ENCODE results near the gene NELL1.

The NELL1 gene

GRCh38 chr11:21371044-21371443 is 701.7 kb downstream of the NELL1 start:
- ChIA-PET CTCF (no interaction called here), POLR2A (no interaction called here)
- no peak for DNase-seq (ENCODE audit: extremely low spot score)
- no peak for TF ChIP-seq ELF4 (IDR thresholded peaks at IDR 0.05)
- TF ChIP-seq HDGF (IDR thresholded peaks at IDR 0.05; ENCODE audit: borderline replicate concordance), result no peak
- no peak for TF ChIP-seq TARDBP (IDR thresholded peaks at IDR 0.05)
- TF ChIP-seq SUZ12 (IDR thresholded peaks at IDR 0.05), result no peak
- no peak for TF ChIP-seq BHLHE40 (IDR thresholded peaks at IDR 0.05; ENCODE audit: borderline replicate concordance)
- TF ChIP-seq LEF1 (IDR thresholded peaks at IDR 0.05; ENCODE audit: borderline replicate concordance), result no peak
- TF ChIP-seq FOXM1 (IDR thresholded peaks at IDR 0.05; ENCODE audit: borderline replicate concordance), result no peak
- TF ChIP-seq, protein P1, sequence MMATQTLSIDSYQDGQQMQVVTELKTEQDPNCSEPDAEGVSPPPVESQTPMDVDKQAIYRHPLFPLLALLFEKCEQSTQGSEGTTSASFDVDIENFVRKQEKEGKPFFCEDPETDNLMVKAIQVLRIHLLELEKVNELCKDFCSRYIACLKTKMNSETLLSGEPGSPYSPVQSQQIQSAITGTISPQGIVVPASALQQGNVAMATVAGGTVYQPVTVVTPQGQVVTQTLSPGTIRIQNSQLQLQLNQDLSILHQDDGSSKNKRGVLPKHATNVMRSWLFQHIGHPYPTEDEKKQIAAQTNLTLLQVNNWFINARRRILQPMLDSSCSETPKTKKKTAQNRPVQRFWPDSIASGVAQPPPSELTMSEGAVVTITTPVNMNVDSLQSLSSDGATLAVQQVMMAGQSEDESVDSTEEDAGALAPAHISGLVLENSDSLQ (IDR thresholded peaks at IDR 0.05), result no peak
- TF ChIP-seq L3MBTL2 (conservative IDR thresholded peaks at IDR 0.05), result no peak
- no peak for TF ChIP-seq ARNT (IDR thresholded peaks at IDR 0.05)
- TF ChIP-seq SP1 (IDR thresholded peaks at IDR 0.05), result no peak
- TF ChIP-seq FOXK2 (IDR thresholded peaks at IDR 0.05), result no peak
- no peak for TF ChIP-seq NFRKB (IDR thresholded peaks at IDR 0.05)

DNA sequence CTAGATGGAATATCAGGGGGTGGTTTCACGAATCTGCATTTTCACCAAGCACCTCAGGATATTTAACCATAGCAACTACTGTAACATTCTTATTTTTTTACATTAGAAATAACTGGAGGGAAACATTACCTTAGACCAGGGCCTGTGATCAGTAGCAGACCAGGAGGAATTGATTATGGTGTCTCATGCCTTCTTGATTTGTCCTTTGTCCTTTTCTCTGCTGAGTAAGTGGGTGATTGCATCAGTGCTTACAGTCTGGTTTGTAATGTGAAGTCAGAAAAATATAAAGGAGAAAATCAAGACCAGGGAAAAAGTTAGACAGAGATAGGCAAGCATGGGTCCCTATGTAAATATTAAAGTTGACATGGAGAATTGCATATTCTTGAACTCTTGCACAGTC is 703.3 kb downstream of the NELL1 start:
- DNase-seq (ENCODE audit: extremely low spot score), result no peak
- TF ChIP-seq CTBP1 (IDR thresholded peaks at IDR 0.05; ENCODE audit: borderline replicate concordance), result no peak
- no peak for TF ChIP-seq SP1 (IDR thresholded peaks at IDR 0.05)
- TF ChIP-seq TARDBP (IDR thresholded peaks at IDR 0.05), result no peak
- TF ChIP-seq, protein P1 (IDR thresholded peaks at IDR 0.05), result no peak
- TF ChIP-seq FOXM1 (IDR thresholded peaks at IDR 0.05; ENCODE audit: borderline replicate concordance), result no peak
- TF ChIP-seq ZNF384 (IDR thresholded peaks at IDR 0.05), result no peak
- no peak for TF ChIP-seq ELF4 (IDR thresholded peaks at IDR 0.05)
- no peak for TF ChIP-seq ARNT (IDR thresholded peaks at IDR 0.05)
- CTCF ChIA-PET, result no interaction called here
- POLR2A ChIA-PET, result no interaction called here

- CTCF ChIA-PET, result interaction anchor here (0.6 kb wide), 1 partner anchor 8 kb away, joined by 3 read pairs; no protein-coding TSS in a partner anchor
- TF ChIP-seq FOXM1 (IDR thresholded peaks at IDR 0.05; ENCODE audit: borderline replicate concordance) (no peak), SP1 (IDR thresholded peaks at IDR 0.05) (no peak)
- DNase-seq (ENCODE audit: extremely low spot score), result no peak
- POLR2A ChIA-PET, result no interaction called here
These were observed 705.0 kb downstream of the NELL1 start for GRCh38 chr11:21374376-21374775.

DNA sequence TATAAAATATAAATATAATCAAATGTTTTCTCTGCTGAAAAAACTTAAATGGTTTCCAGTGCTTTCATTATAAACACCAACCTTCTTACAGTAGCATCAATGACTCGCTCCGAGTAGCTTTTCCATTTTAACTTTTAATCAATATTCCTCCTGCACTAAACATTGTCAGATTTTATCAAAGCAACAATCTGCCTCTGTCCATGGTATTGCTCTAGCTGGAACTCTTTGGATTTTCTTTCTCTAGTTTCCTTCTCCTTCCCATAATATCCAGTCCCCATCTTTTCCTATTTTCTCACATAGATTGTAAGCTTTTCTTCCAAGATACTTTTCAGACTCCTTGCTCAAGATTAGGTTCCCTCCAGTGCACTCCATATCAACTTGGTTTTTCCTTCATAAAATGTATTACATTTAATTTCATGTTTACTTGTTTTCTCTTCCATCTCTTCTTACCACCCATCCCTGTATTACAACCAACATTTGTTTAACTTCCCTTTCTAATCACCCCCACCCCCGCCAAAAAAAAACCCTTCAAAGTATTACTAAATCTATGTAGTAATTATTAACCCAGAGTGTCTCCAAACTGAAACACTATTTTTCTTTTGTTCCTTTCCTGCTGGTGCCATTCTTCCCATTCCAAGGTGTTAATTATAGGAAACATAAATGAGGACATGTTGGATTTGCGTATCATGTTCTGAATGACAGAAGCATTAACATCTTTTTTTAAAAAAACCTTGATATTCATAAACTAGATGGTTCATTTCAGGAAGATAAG is 716.5 kb downstream of the NELL1 start:
- ChIA-PET CTCF (no interaction called here), POLR2A (no interaction called here)
- no peak for DNase-seq (ENCODE audit: extremely low spot score)
- TF ChIP-seq BHLHE40 (IDR thresholded peaks at IDR 0.05; ENCODE audit: borderline replicate concordance) (no peak), FOXK2 (IDR thresholded peaks at IDR 0.05) (no peak), SP1 (IDR thresholded peaks at IDR 0.05) (no peak)

DNA sequence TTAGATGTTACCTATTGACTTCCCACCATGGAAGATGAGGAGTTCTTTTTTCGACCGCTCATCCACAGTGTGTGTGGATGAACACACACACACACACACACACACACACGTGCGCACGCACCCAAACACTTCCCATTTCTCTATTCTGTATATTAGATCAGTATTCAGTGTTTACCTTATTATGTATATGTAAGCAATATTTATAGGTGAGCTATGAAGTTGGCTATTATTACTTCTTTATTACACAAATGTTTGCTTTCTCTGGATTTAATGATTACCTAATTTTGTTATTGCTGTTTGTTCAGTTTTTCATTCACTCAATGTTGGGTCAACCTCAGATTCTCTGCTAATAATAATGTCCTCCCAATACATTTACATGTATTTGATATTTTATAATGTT is 721.0 kb downstream of the NELL1 start:
- ChIA-PET CTCF (no interaction called here), POLR2A (no interaction called here)
- no peak for DNase-seq (ENCODE audit: extremely low spot score)
- TF ChIP-seq TARDBP (IDR thresholded peaks at IDR 0.05), result no peak
- no peak for TF ChIP-seq ZNF384 (IDR thresholded peaks at IDR 0.05)
- TF ChIP-seq ELF4 (IDR thresholded peaks at IDR 0.05), result no peak
- TF ChIP-seq FOXM1 (IDR thresholded peaks at IDR 0.05; ENCODE audit: borderline replicate concordance), result no peak
- no peak for TF ChIP-seq LEF1 (IDR thresholded peaks at IDR 0.05; ENCODE audit: borderline replicate concordance)
- no peak for TF ChIP-seq BHLHE40 (IDR thresholded peaks at IDR 0.05; ENCODE audit: borderline replicate concordance)
- TF ChIP-seq NFRKB (IDR thresholded peaks at IDR 0.05), result no peak
- no peak for TF ChIP-seq SP1 (IDR thresholded peaks at IDR 0.05)
- TF ChIP-seq FOXK2 (IDR thresholded peaks at IDR 0.05), result no peak
- no peak for TF ChIP-seq L3MBTL2 (conservative IDR thresholded peaks at IDR 0.05)
- no peak for TF ChIP-seq CTBP1 (IDR thresholded peaks at IDR 0.05; ENCODE audit: borderline replicate concordance)
- TF ChIP-seq, protein P1 (IDR thresholded peaks at IDR 0.05), result no peak
- no peak for TF ChIP-seq FOXA1 (IDR thresholded peaks at IDR 0.05)
- TF ChIP-seq SUZ12 (IDR thresholded peaks at IDR 0.05), result no peak
- TF ChIP-seq HDGF (IDR thresholded peaks at IDR 0.05; ENCODE audit: borderline replicate concordance), result no peak
- TF ChIP-seq ARNT (IDR thresholded peaks at IDR 0.05), result no peak

DNA sequence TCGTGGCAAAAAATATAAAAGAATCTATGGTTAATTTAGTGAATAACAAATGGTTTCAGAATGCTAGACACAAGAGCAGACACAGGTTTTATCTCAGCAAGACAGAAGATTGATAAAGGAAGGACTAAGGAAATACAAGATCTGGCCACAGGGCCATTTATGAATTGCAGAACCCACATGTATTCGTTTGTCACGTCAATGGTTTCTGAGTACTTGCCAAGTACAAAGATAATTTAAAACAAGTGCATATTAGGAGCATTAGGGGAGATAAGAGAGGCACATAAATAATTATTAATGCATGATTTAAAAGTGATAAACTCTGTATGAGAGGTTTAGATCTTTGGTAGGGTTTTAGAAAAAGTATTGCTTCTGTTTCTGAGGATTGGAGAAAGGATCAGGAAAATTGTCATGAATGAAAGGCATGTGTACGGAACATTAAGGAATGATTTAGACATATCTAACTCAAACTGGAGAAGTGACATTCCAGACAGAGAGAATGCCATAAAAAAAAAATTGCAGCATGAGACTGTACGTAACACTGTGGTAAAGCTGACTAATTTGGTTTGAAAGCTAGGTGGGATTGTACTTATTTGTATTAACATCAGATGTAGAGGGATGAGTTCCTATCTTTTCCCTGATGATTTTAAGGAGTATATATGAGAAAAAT is 727.1 kb downstream of the NELL1 start:
- DNase-seq (ENCODE audit: extremely low spot score), result no peak
- no peak for TF ChIP-seq ARNT (IDR thresholded peaks at IDR 0.05)
- no peak for TF ChIP-seq NFRKB (IDR thresholded peaks at IDR 0.05)
- no peak for TF ChIP-seq FOXM1 (IDR thresholded peaks at IDR 0.05; ENCODE audit: borderline replicate concordance)
- no peak for TF ChIP-seq FOXA1 (IDR thresholded peaks at IDR 0.05)
- TF ChIP-seq HDGF (IDR thresholded peaks at IDR 0.05; ENCODE audit: borderline replicate concordance), result no peak
- no peak for TF ChIP-seq CTBP1 (IDR thresholded peaks at IDR 0.05; ENCODE audit: borderline replicate concordance)
- TF ChIP-seq LEF1 (IDR thresholded peaks at IDR 0.05; ENCODE audit: borderline replicate concordance), result no peak
- TF ChIP-seq BHLHE40 (IDR thresholded peaks at IDR 0.05; ENCODE audit: borderline replicate concordance), result no peak
- TF ChIP-seq TARDBP (IDR thresholded peaks at IDR 0.05), result no peak
- no peak for TF ChIP-seq SP1 (IDR thresholded peaks at IDR 0.05)
- ChIA-PET POLR2A (no interaction called here), CTCF (no interaction called here)

All from HEK293T (cell line).